ENCODE data around the gene CDH20.

CDH20 gene

DNA sequence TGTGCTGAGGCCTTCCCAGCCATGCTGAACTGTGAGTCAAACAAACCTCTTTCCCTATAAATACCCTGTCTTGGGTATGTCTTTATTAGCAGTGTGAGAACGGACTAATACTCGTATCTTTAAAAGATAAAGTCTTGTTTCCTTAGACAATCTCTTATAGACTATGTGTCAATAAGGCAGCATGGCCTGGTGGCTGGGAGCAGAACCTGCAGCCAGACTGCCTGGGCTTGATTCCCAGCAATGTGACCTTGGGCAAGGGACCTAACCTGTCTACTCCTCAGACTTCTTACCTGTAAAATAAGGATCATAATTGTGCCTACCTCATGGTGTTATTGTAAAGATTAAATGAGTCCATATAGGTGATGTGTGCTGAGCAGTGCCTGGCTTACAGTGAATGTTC is 198.7 kb downstream of the CDH20 start:
- no peak overlapping the region for H3K4me3 ChIP-seq (ENCODE audit: insufficient read depth, low read length, poor library complexity, severe bottlenecking)
- no peaks in the 10 kb centered on the region for H3K79me2 ChIP-seq (ENCODE audit: insufficient read depth, low read length)
- H3F3A ChIP-seq (ENCODE audit: insufficient read depth), result no peaks in the 10 kb centered on the region
- H3K9ac ChIP-seq (ENCODE audit: low read length), result no peak overlapping the region
- no peaks in the 10 kb centered on the region for H4K20me1 ChIP-seq (ENCODE audit: low read depth, low read length)
- H3K4me2 ChIP-seq (ENCODE audit: low read depth, low read length, poor library complexity, severe bottlenecking), result no peak overlapping the region
- H3K27me3 ChIP-seq (ENCODE audit: low read length), result no peaks in the 10 kb centered on the region
- TF ChIP-seq, protein P1, sequence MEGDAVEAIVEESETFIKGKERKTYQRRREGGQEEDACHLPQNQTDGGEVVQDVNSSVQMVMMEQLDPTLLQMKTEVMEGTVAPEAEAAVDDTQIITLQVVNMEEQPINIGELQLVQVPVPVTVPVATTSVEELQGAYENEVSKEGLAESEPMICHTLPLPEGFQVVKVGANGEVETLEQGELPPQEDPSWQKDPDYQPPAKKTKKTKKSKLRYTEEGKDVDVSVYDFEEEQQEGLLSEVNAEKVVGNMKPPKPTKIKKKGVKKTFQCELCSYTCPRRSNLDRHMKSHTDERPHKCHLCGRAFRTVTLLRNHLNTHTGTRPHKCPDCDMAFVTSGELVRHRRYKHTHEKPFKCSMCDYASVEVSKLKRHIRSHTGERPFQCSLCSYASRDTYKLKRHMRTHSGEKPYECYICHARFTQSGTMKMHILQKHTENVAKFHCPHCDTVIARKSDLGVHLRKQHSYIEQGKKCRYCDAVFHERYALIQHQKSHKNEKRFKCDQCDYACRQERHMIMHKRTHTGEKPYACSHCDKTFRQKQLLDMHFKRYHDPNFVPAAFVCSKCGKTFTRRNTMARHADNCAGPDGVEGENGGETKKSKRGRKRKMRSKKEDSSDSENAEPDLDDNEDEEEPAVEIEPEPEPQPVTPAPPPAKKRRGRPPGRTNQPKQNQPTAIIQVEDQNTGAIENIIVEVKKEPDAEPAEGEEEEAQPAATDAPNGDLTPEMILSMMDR (IDR thresholded peaks at IDR 0.05; ENCODE audit: insufficient read depth, low read length, poor library complexity, severe bottlenecking), result no peak
- TF ChIP-seq EZH2phosphoT487 (conservative IDR thresholded peaks at IDR 0.05; ENCODE audit: low read length), result no peak
- H3K9me2 ChIP-seq (replicated peaks; ENCODE audit: insufficient read depth, low read length), result no peaks in the 10 kb centered on the region
- no peak overlapping the region for H2AFZ ChIP-seq (ENCODE audit: low read depth, low read length, severe bottlenecking)
- H3K36me3 ChIP-seq (ENCODE audit: low read length), result no peaks in the 10 kb centered on the region
- H3K9me3 ChIP-seq (ENCODE audit: insufficient read depth, low read length), result no peaks in the 10 kb centered on the region
- no peak overlapping the region for H3K27ac ChIP-seq (ENCODE audit: low read depth, low read length)

DNA sequence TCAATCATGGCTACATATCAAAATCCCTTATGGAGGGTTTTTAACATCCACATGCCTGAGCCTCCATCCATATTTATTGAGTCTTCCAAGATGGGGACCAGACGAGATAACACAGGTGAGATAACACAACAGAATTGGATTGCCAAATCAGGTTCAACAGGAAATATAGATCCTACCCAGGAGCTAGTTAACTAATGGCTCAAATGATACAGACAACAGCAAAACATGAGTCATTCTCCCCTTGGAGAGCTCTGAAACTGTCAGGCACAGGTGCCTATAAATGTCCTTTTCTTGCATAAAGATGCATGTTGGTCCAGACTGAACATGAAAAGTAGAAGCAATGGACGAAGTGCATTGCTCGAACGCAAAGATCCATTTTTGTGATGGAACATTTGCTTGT is 202.2 kb downstream of the CDH20 start:
- no peaks in the 10 kb centered on the region for H3K79me2 ChIP-seq (ENCODE audit: insufficient read depth, low read length)
- H3F3A ChIP-seq (ENCODE audit: insufficient read depth), result no peaks in the 10 kb centered on the region
- no peak overlapping the region for H3K4me2 ChIP-seq (ENCODE audit: low read depth, low read length, poor library complexity, severe bottlenecking)
- H3K9me2 ChIP-seq (replicated peaks; ENCODE audit: insufficient read depth, low read length), result no peaks in the 10 kb centered on the region
- no peak overlapping the region for H2AFZ ChIP-seq (ENCODE audit: low read depth, low read length, severe bottlenecking)
- H3K4me3 ChIP-seq (ENCODE audit: insufficient read depth, low read length, poor library complexity, severe bottlenecking), result no peak overlapping the region
- no peaks in the 10 kb centered on the region for H3K27me3 ChIP-seq (ENCODE audit: low read length)
- no peaks in the 10 kb centered on the region for H3K9me3 ChIP-seq (ENCODE audit: insufficient read depth, low read length)
- H3K36me3 ChIP-seq (ENCODE audit: low read length), result no peaks in the 10 kb centered on the region
- H4K20me1 ChIP-seq (ENCODE audit: low read depth, low read length), result no peaks in the 10 kb centered on the region
- H3K27ac ChIP-seq (ENCODE audit: low read depth, low read length), result no peak overlapping the region
- TF ChIP-seq, protein P1 (IDR thresholded peaks at IDR 0.05; ENCODE audit: insufficient read depth, low read length, poor library complexity, severe bottlenecking), result no peak
- TF ChIP-seq EZH2phosphoT487 (conservative IDR thresholded peaks at IDR 0.05; ENCODE audit: low read length), result no peak
- no peak overlapping the region for H3K9ac ChIP-seq (ENCODE audit: low read length)

DNA sequence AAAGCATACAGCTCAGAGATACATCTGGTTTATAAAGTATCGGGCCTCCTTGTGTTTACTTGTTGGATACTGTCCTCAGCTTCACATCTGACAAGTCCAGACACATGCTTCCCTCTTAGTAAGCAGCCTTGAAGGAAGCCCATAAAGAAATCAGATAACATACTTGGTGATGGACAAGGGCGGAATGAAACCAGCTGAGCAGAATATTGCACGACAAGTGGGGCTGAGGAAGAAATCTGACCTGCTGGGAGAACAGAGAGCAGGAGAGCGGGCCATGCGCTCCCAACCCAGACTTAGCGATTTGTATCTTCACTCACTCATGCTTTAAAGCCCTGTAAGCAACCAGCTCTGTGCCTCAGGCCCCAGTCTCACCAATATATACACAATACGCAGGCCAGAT is 208.4 kb downstream of the CDH20 start:
- Histone ChIP-seq H2AFZ (ENCODE audit: low read depth, low read length, severe bottlenecking) (no peak overlapping the region), H3K27ac (ENCODE audit: low read depth, low read length) (no peak overlapping the region), H3K9ac (ENCODE audit: low read length) (no peak overlapping the region), H3K79me2 (ENCODE audit: insufficient read depth, low read length) (no peaks in the 10 kb centered on the region), H3K9me3 (ENCODE audit: insufficient read depth, low read length) (no peaks in the 10 kb centered on the region), H4K20me1 (ENCODE audit: low read depth, low read length) (no peaks in the 10 kb centered on the region), H3F3A (ENCODE audit: insufficient read depth) (no peaks in the 10 kb centered on the region), H3K4me3 (ENCODE audit: insufficient read depth, low read length, poor library complexity, severe bottlenecking) (no peak overlapping the region), H3K9me2 (replicated peaks; ENCODE audit: insufficient read depth, low read length) (no peaks in the 10 kb centered on the region), H3K27me3 (ENCODE audit: low read length) (no peaks in the 10 kb centered on the region), H3K36me3 (ENCODE audit: low read length) (no peaks in the 10 kb centered on the region), H3K4me2 (ENCODE audit: low read depth, low read length, poor library complexity, severe bottlenecking) (no peak overlapping the region)
- no peak for TF ChIP-seq EZH2phosphoT487 (conservative IDR thresholded peaks at IDR 0.05; ENCODE audit: low read length)
- TF ChIP-seq, protein P1 (IDR thresholded peaks at IDR 0.05; ENCODE audit: insufficient read depth, low read length, poor library complexity, severe bottlenecking), result no peak
